Tibial nerve (tissue), 4 donors: ENCODE measurements around the gene ABCC8. TPM values are rescaled to one million over a fixed set of nuclear protein-coding genes. Genes with fewer than 3 reads are reported as not detected.

Experiments used
- DNase-seq, 2 donors: peaks; one replicate each; pipeline ENCODE4 v3.0.0-alpha.2; 2019; ENCODE audit warnings: low spot score in 2 of 2
- H3K27ac ChIP-seq, 4 donors: fragments of 200-600 bp; sonication (generic) in 3 of 4; one replicate each; pipeline ENCODE4 v1.5.1; 2017 to 2019; ENCODE audit warnings: mild to moderate bottlenecking in 1 of 4
- H3K27me3 ChIP-seq, 2 donors: fragments of 200-600 bp; sonication (generic) in 1 of 2; one replicate each; pipeline versions ENCODE4 v1.5.1 to v1.6.0; 2017 to 2019
- H3K36me3 ChIP-seq, 3 donors: fragments of 200-600 bp; sonication (generic); one replicate each; pipeline ENCODE4 v1.5.1; 2018 to 2019
- H3K4me1 ChIP-seq, 4 donors: fragments of 200-600 bp; sonication (generic) in 3 of 4; one replicate each; pipeline ENCODE4 v1.5.1; 2017 to 2019
- H3K4me3 ChIP-seq, 4 donors: fragments of 200-600 bp; sonication (generic) in 3 of 4; one replicate each; pipeline ENCODE4 v1.5.1; 2017 to 2019; ENCODE audit warnings: mild to moderate bottlenecking in 1 of 4, moderate library complexity in 1 of 4
- H3K9me3 ChIP-seq, 4 donors: fragments of 200-600 bp; sonication (generic) in 3 of 4; one replicate each; pipeline ENCODE4 v1.5.1; 2017 to 2019
- CTCF ChIP-seq, 5 experiments: fragments of 200-600 bp in 3 of 5; fragments of 450-650 bp in 2 of 5; sonication (generic) in 3 of 5; IDR thresholded peaks; one replicate each; pipeline ENCODE4 v1.5.1; 2016 to 2019; ENCODE audit warnings: antibody characterized with exemption in 5 of 5, mild to moderate bottlenecking in 3 of 5, moderate library complexity in 2 of 5
- EP300 ChIP-seq, 2 donors: sonication (generic); formaldehyde crosslinking; IDR thresholded peaks; one replicate each; pipeline ENCODE4 v1.6.1; 2017; ENCODE audit warnings: antibody characterized with exemption in 2 of 2, mild to moderate bottlenecking in 1 of 2
- POLR2A ChIP-seq, 2 donors: fragments of 450-650 bp; IDR thresholded peaks; one replicate each; pipeline ENCODE4 v1.6.1; 2017; ENCODE audit warnings: antibody characterized with exemption in 2 of 2, mild to moderate bottlenecking in 2 of 2, moderate library complexity in 2 of 2
- WGBS, 2 donors: methylation state at CpG; one replicate each; pipeline ENCODE4 v1.1.5; 2018; 5-methylcytosine and 5-hydroxymethylcytosine counted together
- total RNA-seq, 4 donors: library from RNA; depleted of rRNA; stranded (reverse); fragments of >200 nt; gene quantifications; one replicate each; pipeline ENCODE4 v1.1.0, GENCODE V29; 2016

ABCC8 gene
- total RNA-seq, 4 donors from 2014 or later: 1.3 to 8.6 (median 5.1) TPM

DNA sequence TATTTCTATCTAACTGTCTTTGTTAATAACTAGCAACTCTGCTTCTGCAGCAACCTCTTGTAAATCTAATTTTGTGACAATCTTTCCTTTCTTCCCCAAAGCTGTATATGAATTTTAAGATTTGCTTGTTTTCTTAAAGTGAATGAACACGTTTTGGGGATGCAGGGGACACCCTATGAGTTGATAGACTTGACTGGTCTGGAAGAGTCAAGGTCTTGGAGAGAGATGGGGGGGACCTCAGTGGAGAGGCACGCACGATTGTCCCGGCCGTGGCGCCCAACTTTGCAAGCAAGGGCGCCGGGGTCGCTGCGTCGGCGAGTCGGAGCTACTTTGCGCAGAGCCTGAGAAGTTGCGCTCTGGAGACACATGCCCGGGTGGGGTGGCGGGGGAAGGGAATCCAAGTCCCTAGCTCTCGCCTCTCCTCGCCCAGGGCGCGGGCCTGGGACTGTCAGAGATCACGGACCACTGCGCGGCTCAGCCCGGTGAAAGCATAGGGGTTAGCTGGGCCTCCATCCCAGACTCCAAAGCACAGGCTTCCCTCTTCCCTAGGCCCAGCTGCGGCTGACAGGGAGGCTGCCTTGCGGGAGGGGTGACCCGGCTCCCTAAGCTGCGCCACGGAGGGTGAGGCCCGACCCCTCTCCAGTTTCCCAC is 854 bp downstream of the ABCC8 start:
- WGBS, 2 donors: 7 to 13% methylated on average over 31 of the region's 31 CpGs
- Histone ChIP-seq H3K36me3 (no peaks in the 10 kb centered on the region), H3K4me1 (peaks cover 0 to 23% (median 0%) of the 10 kb centered on the region in 4 donors), H3K9me3 (no peaks in the 10 kb centered on the region), H3K27ac (no peak overlapping the region), H3K27me3 (peaks cover 0 to 52% of the 10 kb centered on the region in 2 donors), H3K4me3 (peak overlapping the region in 3 of 4 donors; percentile 22 to 50 (median 26))
- TF ChIP-seq EP300 (IDR thresholded peaks at IDR 0.05) (no peak), POLR2A (IDR thresholded peaks at IDR 0.05) (no peak), CTCF (IDR thresholded peaks at IDR 0.05) (no peak)
- no peak for DNase-seq

DNA sequence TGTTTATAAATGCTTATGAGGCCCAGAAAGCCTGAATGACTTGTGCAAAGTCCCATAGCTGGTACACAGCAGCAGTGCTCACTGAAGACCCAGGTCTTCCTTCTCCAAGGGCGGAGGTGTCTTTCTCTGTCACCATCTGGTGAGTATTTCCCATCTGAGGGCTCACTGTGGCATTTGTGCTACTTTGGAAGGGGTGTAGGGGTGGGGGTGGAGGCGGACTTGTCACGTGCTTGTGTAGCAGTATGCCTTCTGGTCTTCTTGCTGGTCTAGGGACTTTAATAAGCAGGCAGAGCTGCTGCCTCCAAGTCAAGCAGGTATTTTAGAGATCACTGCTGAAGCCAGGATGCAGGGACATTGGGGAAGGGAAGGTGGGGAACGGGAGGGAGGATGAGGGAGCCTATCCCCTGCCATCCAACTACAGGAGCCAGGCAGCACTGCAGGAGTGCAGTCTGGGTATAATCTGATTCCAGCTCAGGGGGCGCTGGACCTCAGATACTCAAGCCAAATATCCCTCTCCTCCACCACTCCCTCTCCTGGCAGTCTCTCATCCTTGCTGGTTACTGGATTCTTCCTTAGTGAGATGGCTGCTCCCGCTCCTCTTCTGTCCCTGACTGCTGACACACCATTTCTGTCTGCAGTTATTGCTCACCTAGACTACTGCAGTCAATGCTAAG is 3.4 kb downstream of the ABCC8 start:
- no peak for DNase-seq
- TF ChIP-seq CTCF (IDR thresholded peaks at IDR 0.05): no peak
- no peak for TF ChIP-seq EP300 (IDR thresholded peaks at IDR 0.05)
- TF ChIP-seq POLR2A (IDR thresholded peaks at IDR 0.05): no peak
- WGBS, 2 donors: 51 to 59% methylated on average over 6 of the region's 6 CpGs
- H3K9me3 ChIP-seq: no peaks in the 10 kb centered on the region
- peaks cover 0 to 14% (median 0%) of the 10 kb centered on the region in 4 donors for H3K4me1 ChIP-seq
- H3K36me3 ChIP-seq: no peaks in the 10 kb centered on the region
- H3K27me3 ChIP-seq: peaks cover 0 to 40% of the 10 kb centered on the region in 2 donors
- no peak overlapping the region for H3K27ac ChIP-seq
- no peak overlapping the region for H3K4me3 ChIP-seq

GRCh38 chr11:17472467-17472866 is 4.2 kb downstream of the ABCC8 start:
- TF ChIP-seq EP300 (IDR thresholded peaks at IDR 0.05) (no peak), CTCF (IDR thresholded peaks at IDR 0.05) (no peak)
- Histone ChIP-seq H3K9me3 (no peaks in the 10 kb centered on the region), H3K4me1 (peaks cover 0 to 14% (median 0%) of the 10 kb centered on the region in 4 donors), H3K4me3 (no peak overlapping the region), H3K27ac (no peak overlapping the region), H3K27me3 (peaks cover 0 to 35% of the 10 kb centered on the region in 2 donors), H3K36me3 (no peaks in the 10 kb centered on the region)
- WGBS, 2 donors: 28 to 65% methylated on average over 2 to 3 of the region's 3 CpGs
- no peak for DNase-seq

GRCh38 chr11:17471501-17471900 is 5.1 kb downstream of the ABCC8 start:
- H3K9me3 ChIP-seq: no peaks in the 10 kb centered on the region
- TF ChIP-seq CTCF (IDR thresholded peaks at IDR 0.05) (no peak), POLR2A (IDR thresholded peaks at IDR 0.05) (no peak), EP300 (IDR thresholded peaks at IDR 0.05) (no peak)
- DNase-seq: no peak
- no peaks in the 10 kb centered on the region for H3K36me3 ChIP-seq
- peaks cover 0 to 10% (median 0%) of the 10 kb centered on the region in 4 donors for H3K4me1 ChIP-seq
- 92 to 95% methylated on average over 3 of the region's 3 CpGs for WGBS, 2 donors
- no peak overlapping the region for H3K27ac ChIP-seq
- peaks cover 0 to 27% of the 10 kb centered on the region in 2 donors for H3K27me3 ChIP-seq
- no peak overlapping the region for H3K4me3 ChIP-seq

GRCh38 chr11:17469998-17470397 is 6.6 kb downstream of the ABCC8 start:
- no peak overlapping the region for H3K27ac ChIP-seq
- no peaks in the 10 kb centered on the region for H3K4me1 ChIP-seq
- TF ChIP-seq EP300 (IDR thresholded peaks at IDR 0.05): no peak
- no peak for TF ChIP-seq POLR2A (IDR thresholded peaks at IDR 0.05)
- no peak for TF ChIP-seq CTCF (IDR thresholded peaks at IDR 0.05)
- no peaks in the 10 kb centered on the region for H3K36me3 ChIP-seq
- H3K27me3 ChIP-seq: peaks cover 0 to 12% of the 10 kb centered on the region in 2 donors
- no peak overlapping the region for H3K4me3 ChIP-seq
- H3K9me3 ChIP-seq: no peaks in the 10 kb centered on the region
- no peak for DNase-seq
- WGBS, 2 donors: 92 to 93% methylated on average over 6 of the region's 6 CpGs
